Endodermal cell (in vitro differentiated cells): ENCODE data around the gene UPF2. TPM values are rescaled to one million over a fixed set of nuclear protein-coding genes. Genes with fewer than 3 reads are reported as not detected.
A peak's percentile ranks its signal among the peaks of the same experiment; 100 is the strongest.
"Not testable (repeated sequence)": the region's sequence is repeated elsewhere in the genome, so short reads cannot be mapped to it uniquely, and the experiment has no call there.

Experiments
- DNase-seq: peaks from one replicate; pipeline ENCODE4 v3.0.0-alpha.2; 2017
- H3K27ac ChIP-seq: 2 replicates; pipeline ENCODE4 v1.5.1; 2013; ENCODE audit warnings: mild to moderate bottlenecking, low read depth, low read length, moderate library complexity
- H3K27me3 ChIP-seq: 2 replicates; pipeline ENCODE4 v1.6.1; 2013; ENCODE audit warnings: mild to moderate bottlenecking, low read length, moderate library complexity; ENCODE audit not compliant: insufficient read depth, control insufficient read depth, poor library complexity, severe bottlenecking
- H3K36me3 ChIP-seq: 2 replicates; pipeline ENCODE4 v1.7.0; 2013; ENCODE audit warnings: mild to moderate bottlenecking, low read length, moderate library complexity; ENCODE audit not compliant: control insufficient read depth, insufficient read depth
- H3K4me1 ChIP-seq: one replicate; pipeline ENCODE4 v1.7.0; 2013; ENCODE audit warnings: low read length; ENCODE audit not compliant: control insufficient read depth, insufficient read depth
- H3K4me3 ChIP-seq: 2 replicates; pipeline ENCODE4 v1.5.1; 2013; ENCODE audit warnings: mild to moderate bottlenecking, low read length, moderate library complexity
- H3K9ac ChIP-seq: 2 replicates; pipeline ENCODE4 v1.6.1; 2013; ENCODE audit warnings: mild to moderate bottlenecking, low read length, moderate library complexity; ENCODE audit not compliant: poor library complexity, severe bottlenecking; ENCODE audit errors: extremely low read depth
- H3K9me3 ChIP-seq: 2 replicates; pipeline ENCODE4 v1.6.1; 2013; ENCODE audit warnings: mild to moderate bottlenecking, low read length, moderate library complexity; ENCODE audit not compliant: control insufficient read depth
- H3K27ac Mint-ChIP-seq: 2 replicates; pipeline ENCODE4 v1.8.0; 2020; ENCODE audit warnings: mixed read lengths
- H3K27me3 Mint-ChIP-seq: 2 replicates; pipeline ENCODE4 v1.8.0; 2021; ENCODE audit warnings: mild to moderate bottlenecking, mixed read lengths; ENCODE audit not compliant: insufficient read depth
- H3K36me3 Mint-ChIP-seq: 2 replicates; pipeline ENCODE4 v1.8.0; 2020; ENCODE audit warnings: low read depth, mixed read lengths
- H3K4me1 Mint-ChIP-seq: 2 replicates; pipeline ENCODE4 v1.8.0; 2020; ENCODE audit warnings: mixed read lengths
- H3K4me3 Mint-ChIP-seq: 2 replicates; pipeline ENCODE4 v1.8.0; 2020; ENCODE audit warnings: mild to moderate bottlenecking, moderate library complexity, mixed read lengths
- H3K9me3 Mint-ChIP-seq: 2 replicates; pipeline ENCODE4 v1.8.0; 2020; ENCODE audit warnings: mild to moderate bottlenecking, mixed read lengths
- CTCF ChIP-seq: fragments of 200-600 bp; sonication (generic); conservative IDR thresholded peaks from 2 replicates; pipeline ENCODE4 v1.5.0; 2021; ENCODE audit warnings: antibody characterized with exemption, mild to moderate bottlenecking
- WGBS, 2 experiments: methylation state at CpG; one replicate each; pipeline versions ENCODE4 v1.1.5 to v1.1.7; 2013; ENCODE audit warnings: missing lambda C conversion rate in 2 of 2, mixed read lengths in 1 of 2; ENCODE audit not compliant: insufficient coverage in 1 of 2, insufficient read length in 1 of 2; 5-methylcytosine and 5-hydroxymethylcytosine counted together
- total RNA-seq, 2 donors: library from RNA; stranded (reverse); fragmentation: NEBNext Ultra II Directional in 1 of 2; extraction: Animal tissue kit (Norgen Biotek cat#: 25700) in 1 of 2; gene quantifications; 2 replicates in 1 of 2; 3 replicates in 1 of 2; pipeline ENCODE4 v1.2.1, GENCODE V29; 2021

The UPF2 gene
- total RNA-seq, 2 donors from 2014 or later = 16.8 to 23.4 TPM

- Mint-ChIP-seq H3K36me3 (peaks cover 48% of the 10 kb centered on the region), H3K9me3 (peaks cover 5% of the 10 kb centered on the region), H3K4me3 (peak overlapping the region; percentile 21), H3K27me3 (no peaks in the 10 kb centered on the region), H3K4me1 (peaks cover 14% of the 10 kb centered on the region), H3K27ac (peak overlapping the region; percentile 91)
- peak; percentile 94 for DNase-seq
- H3K27ac ChIP-seq = no peak overlapping the region
- H3K27me3 ChIP-seq = no peaks in the 10 kb centered on the region
- H3K36me3 ChIP-seq = peaks cover 25% of the 10 kb centered on the region
- H3K9ac ChIP-seq = no peak overlapping the region
- 61 to 64% methylated on average over 5 to 6 of the region's 7 CpGs for WGBS, 2 experiments
- peak overlapping the region; percentile 59 for H3K4me3 ChIP-seq
- peaks cover 4% of the 10 kb centered on the region for H3K4me1 ChIP-seq
- TF ChIP-seq CTCF = peak; percentile 96
- H3K9me3 ChIP-seq = peaks cover 6% of the 10 kb centered on the region
Observed at GRCh38 chr10:11986593-11987216, 55.9 kb downstream of the UPF2 start.

- 95% methylated on average over 3 of the region's 3 CpGs; no CpG with 5 or more reads in 1 of the 2 experiments for WGBS, 2 experiments
- Mint-ChIP-seq H3K27me3 (no peaks in the 10 kb centered on the region), H3K4me3 (no peak overlapping the region), H3K27ac (no peak overlapping the region), H3K9me3 (peaks cover 5% of the 10 kb centered on the region), H3K4me1 (peaks cover 15% of the 10 kb centered on the region), H3K36me3 (peaks cover 52% of the 10 kb centered on the region)
- Histone ChIP-seq H3K4me1 (no peaks in the 10 kb centered on the region), H3K27ac (no peak overlapping the region), H3K9ac (no peak overlapping the region), H3K27me3 (no peaks in the 10 kb centered on the region), H3K9me3 (peaks cover 6% of the 10 kb centered on the region), H3K4me3 (no peak overlapping the region), H3K36me3 (peaks cover 40% of the 10 kb centered on the region)
- DNase-seq = no peak
- no peak for TF ChIP-seq CTCF
Observed at GRCh38 chr10:11982253-11982652, 60.4 kb downstream of the UPF2 start.

- 78 to 95% methylated on average over 4 to 5 of the region's 5 CpGs for WGBS, 2 experiments
- Histone ChIP-seq H3K9me3 (no peaks in the 10 kb centered on the region), H3K36me3 (peaks cover 29% of the 10 kb centered on the region), H3K4me1 (no peaks in the 10 kb centered on the region), H3K9ac (no peak overlapping the region), H3K4me3 (no peak overlapping the region), H3K27me3 (no peaks in the 10 kb centered on the region), H3K27ac (no peak overlapping the region)
- Mint-ChIP-seq H3K4me3 (no peak overlapping the region), H3K36me3 (peaks cover 64% of the 10 kb centered on the region), H3K27ac (no peak overlapping the region), H3K27me3 (no peaks in the 10 kb centered on the region), H3K4me1 (peaks cover 8% of the 10 kb centered on the region), H3K9me3 (peaks cover 10% of the 10 kb centered on the region)
- no peak for TF ChIP-seq CTCF
- DNase-seq = no peak
Observed at GRCh38 chr10:11975795-11976194, 66.8 kb downstream of the UPF2 start.

GRCh38 chr10:11972523-11972922, 70.1 kb downstream of the UPF2 start:
- not testable (repeated sequence) for H3K9ac ChIP-seq, H3K4me1 Mint-ChIP-seq, H3K4me3 ChIP-seq, DNase-seq, H3K27ac Mint-ChIP-seq, H3K27ac ChIP-seq, H3K4me3 Mint-ChIP-seq, H3K4me1 ChIP-seq, H3K27me3 Mint-ChIP-seq, H3K27me3 ChIP-seq, H3K9me3 ChIP-seq
- peaks cover 32% of the 10 kb centered on the region for H3K36me3 ChIP-seq
- WGBS, 2 experiments = 96 to 97% methylated on average over 5 to 7 of the region's 7 CpGs
- H3K36me3 Mint-ChIP-seq = peaks cover 49% of the 10 kb centered on the region
- peaks cover 10% of the 10 kb centered on the region for H3K9me3 Mint-ChIP-seq
